ENCODE measurements around the gene PARPBP.

PARPBP gene

DNA sequence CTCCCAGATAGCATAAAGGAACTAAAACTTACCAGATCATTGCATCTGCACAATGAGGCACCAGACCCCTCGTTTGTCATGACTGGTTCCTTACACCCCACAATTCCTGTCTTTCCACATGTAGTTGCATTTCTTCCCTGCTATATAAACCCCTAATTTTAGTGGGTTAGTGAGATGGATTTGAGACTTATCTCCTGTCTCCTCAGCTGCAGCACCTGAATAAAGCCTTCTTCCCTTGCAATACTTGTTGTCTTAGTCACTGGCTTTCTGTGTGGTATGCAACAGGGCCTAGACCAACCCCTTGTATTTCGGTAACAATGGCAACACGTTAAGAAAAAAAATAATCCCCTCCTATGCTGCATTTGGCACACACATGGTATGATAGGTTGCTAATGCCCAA, 13.1 kb upstream of the PARPBP start:
- no peak overlapping the region for H3K4me3 ChIP-seq (replicated peaks in 1 of 2; ENCODE audit: low read depth in 2 of 2, low read length in 2 of 2)
- TF ChIP-seq, protein P1, sequence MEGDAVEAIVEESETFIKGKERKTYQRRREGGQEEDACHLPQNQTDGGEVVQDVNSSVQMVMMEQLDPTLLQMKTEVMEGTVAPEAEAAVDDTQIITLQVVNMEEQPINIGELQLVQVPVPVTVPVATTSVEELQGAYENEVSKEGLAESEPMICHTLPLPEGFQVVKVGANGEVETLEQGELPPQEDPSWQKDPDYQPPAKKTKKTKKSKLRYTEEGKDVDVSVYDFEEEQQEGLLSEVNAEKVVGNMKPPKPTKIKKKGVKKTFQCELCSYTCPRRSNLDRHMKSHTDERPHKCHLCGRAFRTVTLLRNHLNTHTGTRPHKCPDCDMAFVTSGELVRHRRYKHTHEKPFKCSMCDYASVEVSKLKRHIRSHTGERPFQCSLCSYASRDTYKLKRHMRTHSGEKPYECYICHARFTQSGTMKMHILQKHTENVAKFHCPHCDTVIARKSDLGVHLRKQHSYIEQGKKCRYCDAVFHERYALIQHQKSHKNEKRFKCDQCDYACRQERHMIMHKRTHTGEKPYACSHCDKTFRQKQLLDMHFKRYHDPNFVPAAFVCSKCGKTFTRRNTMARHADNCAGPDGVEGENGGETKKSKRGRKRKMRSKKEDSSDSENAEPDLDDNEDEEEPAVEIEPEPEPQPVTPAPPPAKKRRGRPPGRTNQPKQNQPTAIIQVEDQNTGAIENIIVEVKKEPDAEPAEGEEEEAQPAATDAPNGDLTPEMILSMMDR (IDR thresholded peaks at IDR 0.05; ENCODE audit: low read depth, low read length) = no peak
- no peak for DNase-seq (ENCODE audit: low read depth in 2 of 2)

- no peak overlapping the region for H3K4me3 ChIP-seq (replicated peaks in 1 of 2; ENCODE audit: low read depth in 2 of 2, low read length in 2 of 2)
- no peak for DNase-seq (ENCODE audit: low read depth in 2 of 2)
- TF ChIP-seq, protein P1 (IDR thresholded peaks at IDR 0.05; ENCODE audit: low read depth, low read length) = no peak
Measured at GRCh38 chr12:102107970-102108369, 12.0 kb upstream of the PARPBP start.

DNA sequence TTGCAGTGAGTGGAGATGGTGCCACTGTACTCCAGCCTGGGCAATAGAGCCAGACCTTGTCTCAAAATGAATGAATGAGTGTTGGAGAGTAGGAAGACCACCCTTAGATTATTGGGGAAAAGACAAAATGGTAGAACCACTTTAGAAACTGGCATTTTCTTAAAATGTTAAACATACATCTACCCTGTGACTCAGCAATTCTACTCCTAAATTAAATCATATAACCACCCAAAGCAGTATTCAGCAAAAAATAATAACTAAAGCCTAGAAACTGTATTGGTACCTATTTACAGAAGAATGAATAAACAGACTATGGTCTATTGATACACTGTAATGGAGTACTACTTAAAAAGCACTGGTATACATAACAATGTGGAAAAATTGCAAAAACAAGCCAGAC, 9.2 kb upstream of the PARPBP start:
- H3K4me3 ChIP-seq (replicated peaks in 1 of 2; ENCODE audit: low read depth in 2 of 2, low read length in 2 of 2) = no peak overlapping the region
- TF ChIP-seq, protein P1 (IDR thresholded peaks at IDR 0.05; ENCODE audit: low read depth, low read length) = no peak
- no peak for DNase-seq (ENCODE audit: low read depth in 2 of 2)

DNA sequence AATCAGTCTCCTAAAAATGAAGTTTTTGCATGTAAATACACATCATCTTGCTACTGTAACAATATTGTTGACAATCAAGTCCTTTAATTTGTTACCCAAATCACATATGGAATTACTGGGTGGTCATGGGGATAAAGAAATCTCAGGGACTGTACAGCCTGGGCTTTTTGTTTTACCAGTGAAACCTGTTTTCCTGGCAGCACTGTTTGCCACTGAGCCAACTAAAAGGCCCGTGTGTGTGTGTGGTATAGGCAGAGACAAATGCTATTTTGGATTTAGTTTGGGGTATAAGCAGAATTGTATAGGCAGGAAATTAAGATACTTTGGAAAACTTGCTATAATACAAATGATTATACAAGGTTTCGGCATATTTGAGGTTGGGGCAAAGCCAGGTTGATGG, 5.8 kb upstream of the PARPBP start:
- TF ChIP-seq, protein P1 (IDR thresholded peaks at IDR 0.05; ENCODE audit: low read depth, low read length) = no peak
- DNase-seq (ENCODE audit: low read depth in 2 of 2) = no peak

DNA sequence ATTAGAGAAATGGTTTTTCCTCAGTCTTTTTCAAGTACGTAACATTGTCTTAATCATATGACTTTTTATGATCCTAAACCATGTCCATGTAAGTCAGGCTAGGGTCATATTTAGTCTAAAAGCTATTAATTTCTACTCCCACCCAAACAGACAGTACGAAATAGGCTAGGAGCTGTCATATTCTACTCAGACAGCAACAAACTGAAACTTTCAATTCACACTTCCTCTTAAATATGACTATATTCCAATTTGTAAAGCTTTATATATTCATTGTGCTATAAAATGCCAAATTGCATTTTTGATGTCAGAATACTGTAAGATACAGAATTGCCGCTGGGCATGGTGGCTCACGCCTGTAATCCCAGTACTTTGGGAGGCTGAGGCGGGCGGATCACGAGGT, 3.6 kb upstream of the PARPBP start:
- H3K4me3 ChIP-seq (replicated peaks in 1 of 2; ENCODE audit: low read depth in 2 of 2, low read length in 2 of 2) = no peak overlapping the region
- TF ChIP-seq, protein P1 (IDR thresholded peaks at IDR 0.05; ENCODE audit: low read depth, low read length) = no peak
- no peak for DNase-seq (ENCODE audit: low read depth in 2 of 2)

More for the DNA sequence above, 5.8 kb upstream of the PARPBP start:
- H3K4me3 ChIP-seq (replicated peaks in 1 of 2; ENCODE audit: low read depth in 2 of 2, low read length in 2 of 2) = no peak overlapping the region

GRCh38 chr12:102118874-102119273, 1.1 kb upstream of the PARPBP start:
- no peak for DNase-seq (ENCODE audit: low read depth in 2 of 2)
- H3K4me3 ChIP-seq (replicated peaks in 1 of 2; ENCODE audit: low read depth in 2 of 2, low read length in 2 of 2) = peak overlapping the region in 1 of 2 donors; percentile 71

GRCh38 chr12:102120564-102120873, 536 bp downstream of the PARPBP start:
- DNase-seq (ENCODE audit: low read depth in 2 of 2) = no peak
- H3K4me3 ChIP-seq (replicated peaks in 1 of 2; ENCODE audit: low read depth in 2 of 2, low read length in 2 of 2) = peak overlapping the region; percentile 71 to 81
- TF ChIP-seq, protein P1 (IDR thresholded peaks at IDR 0.05; ENCODE audit: low read depth, low read length) = no peak

More at GRCh38 chr12:102118874-102119273, 1.1 kb upstream of the PARPBP start:
- TF ChIP-seq, protein P1 (IDR thresholded peaks at IDR 0.05; ENCODE audit: low read depth, low read length) = no peak
